Measurements from ENCODE around the gene SLC44A3. TPM values are rescaled to one million over a fixed set of nuclear protein-coding genes. Genes with fewer than 3 reads are reported as not detected.

The SLC44A3 gene, protein sequence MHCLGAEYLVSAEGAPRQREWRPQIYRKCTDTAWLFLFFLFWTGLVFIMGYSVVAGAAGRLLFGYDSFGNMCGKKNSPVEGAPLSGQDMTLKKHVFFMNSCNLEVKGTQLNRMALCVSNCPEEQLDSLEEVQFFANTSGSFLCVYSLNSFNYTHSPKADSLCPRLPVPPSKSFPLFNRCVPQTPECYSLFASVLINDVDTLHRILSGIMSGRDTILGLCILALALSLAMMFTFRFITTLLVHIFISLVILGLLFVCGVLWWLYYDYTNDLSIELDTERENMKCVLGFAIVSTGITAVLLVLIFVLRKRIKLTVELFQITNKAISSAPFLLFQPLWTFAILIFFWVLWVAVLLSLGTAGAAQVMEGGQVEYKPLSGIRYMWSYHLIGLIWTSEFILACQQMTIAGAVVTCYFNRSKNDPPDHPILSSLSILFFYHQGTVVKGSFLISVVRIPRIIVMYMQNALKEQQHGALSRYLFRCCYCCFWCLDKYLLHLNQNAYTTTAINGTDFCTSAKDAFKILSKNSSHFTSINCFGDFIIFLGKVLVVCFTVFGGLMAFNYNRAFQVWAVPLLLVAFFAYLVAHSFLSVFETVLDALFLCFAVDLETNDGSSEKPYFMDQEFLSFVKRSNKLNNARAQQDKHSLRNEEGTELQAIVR
- total RNA-seq: 2.7 TPM
- long read RNA-seq, partial matches to known transcripts: 0 of 4 reads
- long read RNA-seq, other reads (novel, unspliced or antisense): 3 of 4 reads

- no peak for DNase-seq (ENCODE audit: low spot score)
- intact Hi-C loops (cut with DNase I): no loop called here
These were observed at the start of gene SLC44A3 for GRCh38 chr1:94819945-94820746. Gene SLC44A3 (plus strand): TSS chr1:94820357. CDS start chr1:94820452, 95 bp downstream.

GRCh38 chr1:94772230-94772641 lies 47.9 kb upstream of the SLC44A3 start:
- intact Hi-C loops (cut with DNase I): no loop called here

DNA sequence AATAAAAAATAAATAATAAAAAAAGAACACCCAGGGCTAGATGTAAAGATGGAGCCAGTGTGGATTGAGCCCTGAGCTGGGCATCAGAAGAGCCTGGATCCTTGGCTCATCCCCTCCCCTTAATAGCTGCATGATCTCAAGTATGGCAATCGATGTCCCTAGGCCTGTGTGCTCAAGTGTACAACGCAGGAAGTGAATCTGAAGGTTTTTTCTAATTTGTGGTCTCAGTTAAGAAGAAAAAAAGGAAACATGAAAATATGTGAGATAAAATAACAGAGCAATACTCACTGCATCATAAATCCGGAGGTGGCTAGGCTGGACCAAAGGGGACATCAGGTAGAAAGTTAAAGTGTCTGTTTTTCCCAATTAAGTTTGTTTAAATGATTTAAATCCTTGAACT lies 47.3 kb upstream of the SLC44A3 start:
- no peak for DNase-seq (ENCODE audit: low spot score)
- intact Hi-C loops (cut with DNase I): no loop called here

More at GRCh38 chr1:94772230-94772641, 47.9 kb upstream of the SLC44A3 start:
- DNase-seq (ENCODE audit: low spot score): no peak

DNA sequence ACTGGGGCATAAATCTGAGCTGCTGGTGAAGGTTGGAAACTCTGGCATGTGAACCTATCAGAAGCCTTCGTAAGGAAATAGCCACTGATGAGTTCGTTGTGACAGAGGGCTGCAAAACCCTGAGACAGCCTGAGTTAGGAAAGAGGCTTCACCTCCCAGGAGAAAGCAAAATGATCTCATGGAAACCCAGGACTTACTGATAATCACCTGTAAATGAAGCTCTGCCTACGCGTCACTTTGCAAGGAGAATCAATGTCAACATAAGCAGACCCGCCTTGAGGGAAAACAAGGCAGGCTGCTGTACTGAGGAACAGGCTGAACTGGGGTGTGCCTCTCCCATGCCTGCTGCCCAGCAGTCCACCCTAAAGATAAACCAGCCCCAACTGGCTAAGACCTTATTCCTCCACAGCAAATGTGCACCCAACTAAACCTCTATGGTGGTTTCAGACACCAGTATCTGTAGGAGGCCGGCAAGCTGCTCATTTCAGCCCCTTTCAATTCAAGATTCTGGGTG lies 46.8 kb upstream of the SLC44A3 start:
- DNase-seq (ENCODE audit: low spot score): no peak
- intact Hi-C loops (cut with DNase I): no loop called here

- intact Hi-C loops (cut with DNase I): no loop called here
- DNase-seq (ENCODE audit: low spot score): no peak
These were observed 46.2 kb upstream of the SLC44A3 start for GRCh38 chr1:94773931-94774422.

DNA sequence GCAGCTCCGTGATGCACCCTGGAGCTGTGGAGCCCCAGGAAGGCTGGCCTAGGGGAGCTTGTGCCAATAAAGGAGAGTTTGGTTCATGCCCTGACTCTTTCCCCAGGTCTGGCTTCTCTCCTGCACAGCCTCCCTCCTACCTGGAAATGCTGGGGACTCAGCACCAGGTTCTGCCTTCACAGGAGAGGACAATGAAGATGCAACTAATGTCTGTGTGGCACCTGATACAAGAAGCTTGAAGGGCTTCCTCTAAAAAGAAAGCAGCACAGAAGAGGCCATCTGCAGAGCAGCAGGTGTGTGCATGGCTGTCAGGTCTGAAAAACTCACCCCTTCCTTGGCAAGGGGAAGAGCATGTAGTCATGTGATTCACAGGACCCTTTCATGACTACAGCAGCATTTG lies 43.7 kb upstream of the SLC44A3 start:
- intact Hi-C loops (cut with DNase I): no loop called here
- no peak for DNase-seq (ENCODE audit: low spot score)

DNA sequence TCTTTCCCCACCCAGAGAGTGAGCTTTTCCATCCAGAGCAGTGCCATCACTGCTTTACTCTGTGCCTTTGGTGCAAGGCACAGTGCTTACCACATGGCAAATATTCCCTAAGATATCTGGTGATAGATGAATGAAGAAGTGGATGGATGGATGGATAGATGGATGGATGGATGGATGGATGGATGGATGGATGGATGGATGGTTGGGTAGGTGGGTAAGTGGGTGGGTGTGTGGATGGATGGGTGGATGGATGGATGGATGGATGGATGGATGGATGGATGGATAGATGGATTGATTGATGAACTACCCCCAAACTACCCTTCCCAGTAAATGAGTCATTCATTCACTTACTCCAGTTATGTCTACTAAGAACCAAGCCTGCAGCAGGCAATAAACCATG lies 42.9 kb upstream of the SLC44A3 start:
- DNase-seq (ENCODE audit: low spot score): no peak
- intact Hi-C loops (cut with DNase I): no loop called here

DNA sequence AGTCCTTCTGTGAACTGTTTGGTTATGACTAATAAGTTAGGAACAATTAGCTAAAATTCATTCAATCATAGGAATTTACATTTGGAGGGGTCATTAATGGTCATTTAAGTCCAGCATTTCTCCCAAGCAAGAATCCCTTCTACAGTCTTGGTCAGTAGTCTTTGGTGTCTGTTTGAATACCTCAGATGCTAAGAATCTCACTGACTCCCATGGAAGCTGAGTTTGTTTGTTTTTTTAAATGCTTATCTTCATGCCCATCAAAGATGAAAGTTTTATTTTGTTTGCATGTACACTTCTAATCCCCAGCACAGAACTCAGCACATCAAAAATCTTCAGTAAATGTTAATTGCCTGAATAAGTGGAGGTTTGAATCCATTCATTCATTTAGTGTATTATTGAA lies 41.3 kb upstream of the SLC44A3 start:
- no peak for DNase-seq (ENCODE audit: low spot score)
- intact Hi-C loops (cut with DNase I): no loop called here

DNA sequence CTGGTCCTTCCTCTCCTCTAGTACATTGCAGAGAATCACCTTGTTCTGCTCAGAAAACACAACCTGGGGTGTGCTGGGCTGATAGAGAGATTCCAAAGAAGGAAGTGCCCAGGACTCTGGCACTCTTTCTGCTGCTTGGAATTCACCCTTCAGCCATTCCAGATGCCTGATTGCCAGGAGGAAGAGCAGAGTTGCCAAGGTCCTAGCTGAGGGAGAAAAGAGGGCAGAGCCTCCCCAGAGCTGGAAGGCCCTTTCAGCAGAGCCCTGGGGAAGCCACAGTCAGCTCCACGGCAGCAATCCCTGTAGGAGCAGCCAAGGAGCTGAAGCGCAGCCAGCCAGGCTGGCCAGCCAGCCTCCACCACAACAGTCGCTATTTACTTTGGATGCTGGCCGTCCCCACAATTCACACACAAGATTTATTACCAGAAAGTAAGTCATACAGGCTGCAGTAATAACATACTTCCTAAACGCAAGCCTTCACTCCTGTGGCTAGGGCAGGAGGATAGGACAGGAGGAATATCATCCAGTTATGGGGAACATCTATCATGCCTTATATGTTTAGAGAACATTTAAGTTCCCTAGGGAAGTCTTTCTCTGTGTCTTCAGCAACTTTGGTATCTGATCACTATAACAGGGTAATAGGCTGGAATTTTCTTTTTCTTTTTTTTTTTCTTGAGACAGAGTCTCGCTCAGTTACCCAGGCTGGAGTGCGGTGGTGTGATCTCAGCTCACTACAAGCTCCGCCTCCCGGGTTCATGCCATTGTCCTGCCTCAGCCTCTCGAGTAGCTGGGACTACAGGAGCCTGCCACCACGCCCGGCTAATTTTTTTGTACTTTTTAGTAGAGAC lies 36.6 kb upstream of the SLC44A3 start:
- intact Hi-C loops (cut with DNase I): no loop called here

DNA sequence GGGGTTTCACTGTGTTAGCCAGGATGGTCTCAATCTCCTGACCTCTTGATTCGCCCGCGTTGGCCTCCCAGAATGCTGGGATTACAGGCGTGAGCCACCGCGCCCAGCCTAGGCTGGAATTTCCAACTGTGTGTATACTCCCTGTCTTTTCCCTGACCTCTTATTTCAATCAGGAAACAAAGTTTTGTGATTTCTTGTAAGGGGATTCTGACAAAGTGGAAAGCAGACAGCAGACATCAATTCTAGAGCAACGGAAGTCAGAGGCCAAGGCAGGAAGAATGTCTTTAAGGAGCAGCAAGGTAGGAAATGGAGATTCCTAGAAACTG lies 36.0 kb upstream of the SLC44A3 start:
- intact Hi-C loops (cut with DNase I): no loop called here
- DNase-seq (ENCODE audit: low spot score): no peak

More for the DNA sequence above, 36.6 kb upstream of the SLC44A3 start:
- peak; percentile 78 for DNase-seq (ENCODE audit: low spot score)

- intact Hi-C loops (cut with DNase I): no loop called here
These were observed 32.5 kb upstream of the SLC44A3 start for GRCh38 chr1:94787691-94788090.

DNA sequence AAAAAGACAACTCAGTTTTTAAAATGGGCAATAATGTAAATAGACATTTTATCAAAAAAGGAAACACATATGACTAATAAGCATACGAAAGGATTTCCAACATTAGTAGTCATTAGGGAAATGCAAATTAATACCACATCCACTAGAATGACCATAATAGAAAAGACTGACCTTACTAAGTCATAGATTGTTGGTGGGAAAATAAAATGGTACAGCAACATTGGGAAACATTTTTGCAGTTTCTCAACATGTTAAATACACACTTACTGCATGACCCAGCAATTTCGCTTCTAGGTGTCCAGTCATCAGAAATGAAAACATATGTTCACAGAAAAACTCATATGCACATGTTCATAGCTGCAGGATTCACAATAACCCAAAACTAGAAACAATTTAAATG lies 29.9 kb upstream of the SLC44A3 start:
- intact Hi-C loops (cut with DNase I): loop anchor here (5.0 kb wide), 1 partner anchor 33 kb away; no protein-coding TSS in a partner anchor
- DNase-seq (ENCODE audit: low spot score): no peak

More at GRCh38 chr1:94787691-94788090, 32.5 kb upstream of the SLC44A3 start:
- DNase-seq (ENCODE audit: low spot score): no peak

GRCh38 chr1:94790670-94791069 lies 29.5 kb upstream of the SLC44A3 start:
- intact Hi-C loops (cut with DNase I): loop anchor here (5.0 kb wide), 1 partner anchor 33 kb away; no protein-coding TSS in a partner anchor
- no peak for DNase-seq (ENCODE audit: low spot score)

- DNase-seq (ENCODE audit: low spot score): no peak
- intact Hi-C loops (cut with DNase I): loop anchor here (5.0 kb wide), 1 partner anchor 35 kb away; no protein-coding TSS in a partner anchor
These were observed 27.5 kb upstream of the SLC44A3 start for GRCh38 chr1:94792473-94793295.

DNA sequence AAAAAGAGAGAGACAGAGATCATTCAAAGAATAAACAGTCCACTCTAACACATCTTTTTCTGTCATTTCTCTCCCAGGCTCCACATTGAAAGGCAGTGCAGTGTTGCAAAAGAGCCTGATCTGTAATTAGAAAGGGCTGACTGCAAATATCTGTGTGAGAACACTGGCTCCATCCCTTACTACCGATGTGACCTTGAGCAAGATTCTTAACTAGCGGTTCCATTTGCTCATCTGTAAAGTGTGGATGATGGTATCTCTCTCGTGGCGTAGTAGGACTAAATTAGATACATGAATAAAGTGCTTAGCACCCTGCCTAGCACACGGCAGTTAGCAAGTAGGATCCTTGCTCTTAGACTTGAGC lies 26.9 kb upstream of the SLC44A3 start:
- intact Hi-C loops (cut with DNase I): loop anchor here (5.0 kb wide), 1 partner anchor 36 kb away; no protein-coding TSS in a partner anchor
- DNase-seq (ENCODE audit: low spot score): no peak

DNA sequence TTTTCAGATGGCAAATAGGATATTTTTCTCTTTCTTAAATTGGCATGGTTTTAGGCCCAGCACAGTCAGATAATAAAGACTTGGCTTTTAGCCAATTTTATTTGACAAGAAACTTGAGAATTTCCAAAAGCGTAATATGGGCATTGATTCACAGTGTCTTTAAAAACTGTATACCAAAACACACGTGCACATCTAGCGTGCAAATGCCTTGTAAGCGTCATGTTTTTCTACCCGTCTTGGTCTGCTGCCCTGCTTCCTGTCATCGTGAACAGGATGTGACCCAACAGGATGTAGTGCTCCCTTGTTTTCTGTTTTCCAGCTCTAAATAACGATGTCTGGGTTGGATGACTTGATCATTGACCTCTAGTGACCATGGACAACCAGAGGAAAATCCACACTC lies 24.7 kb upstream of the SLC44A3 start:
- DNase-seq (ENCODE audit: low spot score): no peak
- intact Hi-C loops (cut with DNase I): no loop called here

DNA sequence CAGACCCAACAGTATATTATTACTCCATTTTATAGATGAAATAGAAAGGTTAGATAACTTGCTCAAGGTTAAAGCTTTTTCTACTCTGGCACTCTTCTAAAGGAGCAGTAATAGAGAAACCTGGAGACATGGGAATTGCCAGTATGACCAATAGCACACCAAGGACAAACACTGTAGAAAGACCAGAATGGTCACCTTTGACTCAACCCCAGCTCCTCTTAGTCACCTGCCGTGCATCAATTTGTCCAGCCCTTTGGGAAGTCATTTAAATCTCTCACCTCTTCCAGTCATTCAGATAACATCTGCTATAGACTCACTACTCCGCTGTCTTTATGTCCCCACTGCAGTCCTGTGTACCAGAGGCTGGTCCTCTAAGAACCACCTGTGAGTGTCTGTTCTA lies 23.9 kb upstream of the SLC44A3 start:
- DNase-seq (ENCODE audit: low spot score): no peak
- intact Hi-C loops (cut with DNase I): no loop called here

- no peak for DNase-seq (ENCODE audit: low spot score)
- intact Hi-C loops (cut with DNase I): no loop called here
These were observed 22.9 kb upstream of the SLC44A3 start for GRCh38 chr1:94797291-94797690.

Data from cardiac septum (tissue), 1 donor.